ENCODE results near the gene ZER1. TPM values are rescaled to one million over a fixed set of nuclear protein-coding genes. Genes with fewer than 3 reads are reported as not detected.

Gene ZER1
- total RNA-seq, 3 donors from 2014 or later: 31.2 to 42.9 (median 34.1) TPM

DNA sequence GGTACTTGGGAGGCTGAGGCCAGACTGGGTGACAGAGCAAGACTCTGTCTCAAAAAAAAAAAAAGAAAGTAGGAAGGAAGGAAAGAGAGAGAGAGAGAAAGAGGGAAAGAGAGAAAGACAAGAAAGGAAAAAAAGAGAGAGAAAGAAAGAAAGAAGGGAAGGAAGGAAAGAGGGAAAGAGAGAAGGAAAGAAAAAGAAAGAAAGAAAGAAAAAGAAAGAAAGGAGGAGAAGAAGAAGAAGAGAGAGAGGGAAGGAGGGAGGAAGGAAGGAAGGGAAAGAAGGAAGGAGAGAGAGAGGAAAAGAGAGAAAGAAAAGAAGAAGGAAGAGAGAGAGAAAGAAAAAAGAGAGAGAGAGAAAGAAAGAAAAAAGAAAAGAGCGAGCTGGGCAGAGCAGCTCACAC, 3.1 kb upstream of the ZER1 start:
- DNase-seq (ENCODE audit: low spot score in 2 of 2): no peak
- no peak overlapping the region for H3K4me3 ChIP-seq
- no peak for TF ChIP-seq POLR2AphosphoS5 (IDR thresholded peaks at IDR 0.05)
- TF ChIP-seq, protein P1, sequence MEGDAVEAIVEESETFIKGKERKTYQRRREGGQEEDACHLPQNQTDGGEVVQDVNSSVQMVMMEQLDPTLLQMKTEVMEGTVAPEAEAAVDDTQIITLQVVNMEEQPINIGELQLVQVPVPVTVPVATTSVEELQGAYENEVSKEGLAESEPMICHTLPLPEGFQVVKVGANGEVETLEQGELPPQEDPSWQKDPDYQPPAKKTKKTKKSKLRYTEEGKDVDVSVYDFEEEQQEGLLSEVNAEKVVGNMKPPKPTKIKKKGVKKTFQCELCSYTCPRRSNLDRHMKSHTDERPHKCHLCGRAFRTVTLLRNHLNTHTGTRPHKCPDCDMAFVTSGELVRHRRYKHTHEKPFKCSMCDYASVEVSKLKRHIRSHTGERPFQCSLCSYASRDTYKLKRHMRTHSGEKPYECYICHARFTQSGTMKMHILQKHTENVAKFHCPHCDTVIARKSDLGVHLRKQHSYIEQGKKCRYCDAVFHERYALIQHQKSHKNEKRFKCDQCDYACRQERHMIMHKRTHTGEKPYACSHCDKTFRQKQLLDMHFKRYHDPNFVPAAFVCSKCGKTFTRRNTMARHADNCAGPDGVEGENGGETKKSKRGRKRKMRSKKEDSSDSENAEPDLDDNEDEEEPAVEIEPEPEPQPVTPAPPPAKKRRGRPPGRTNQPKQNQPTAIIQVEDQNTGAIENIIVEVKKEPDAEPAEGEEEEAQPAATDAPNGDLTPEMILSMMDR (IDR thresholded peaks at IDR 0.05): no peak
- TF ChIP-seq POLR2A (IDR thresholded peaks at IDR 0.05): no peak
- no peaks in the 10 kb centered on the region for H3K27me3 ChIP-seq
- no peak overlapping the region for H3K27ac ChIP-seq
- H3K36me3 ChIP-seq: no peaks in the 10 kb centered on the region
- no peaks in the 10 kb centered on the region for H3K9me3 ChIP-seq
- peaks cover 4 to 6% of the 10 kb centered on the region in 2 donors for H3K4me1 ChIP-seq
- intact Hi-C loops (cut with DNase I; ENCODE audit: low total_unique reads): no loop called here

DNA sequence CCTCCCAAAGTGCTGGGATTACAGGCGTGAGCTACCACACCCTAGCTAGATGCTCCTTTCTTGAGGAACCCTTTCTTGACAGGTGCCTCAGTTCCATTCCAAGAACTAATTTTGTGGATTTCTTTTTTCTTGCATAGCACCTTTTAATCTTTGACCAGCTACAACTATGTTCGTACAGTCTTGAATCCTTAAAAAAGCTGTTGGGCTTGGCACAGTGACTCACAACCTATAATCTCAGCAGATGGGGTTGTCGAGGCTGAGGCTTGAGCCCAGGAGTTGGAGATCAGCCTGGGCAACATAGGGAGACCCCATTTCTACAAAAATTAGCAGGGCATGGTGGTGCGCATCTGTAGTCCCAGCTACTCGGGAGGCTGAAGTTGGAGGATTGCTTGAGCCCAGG, 1.3 kb upstream of the ZER1 start:
- no peak for DNase-seq (ENCODE audit: low spot score in 2 of 2)
- Histone ChIP-seq H3K9me3 (no peaks in the 10 kb centered on the region), H3K27me3 (no peaks in the 10 kb centered on the region), H3K36me3 (no peaks in the 10 kb centered on the region), H3K4me1 (peaks cover 4 to 6% of the 10 kb centered on the region in 2 donors), H3K27ac (no peak overlapping the region), H3K4me3 (no peak overlapping the region)
- intact Hi-C loops (cut with DNase I; ENCODE audit: low total_unique reads): no loop called here
- TF ChIP-seq POLR2AphosphoS5 (IDR thresholded peaks at IDR 0.05) (no peak), POLR2A (IDR thresholded peaks at IDR 0.05) (no peak)
- TF ChIP-seq, protein P1 (IDR thresholded peaks at IDR 0.05): no peak

DNA sequence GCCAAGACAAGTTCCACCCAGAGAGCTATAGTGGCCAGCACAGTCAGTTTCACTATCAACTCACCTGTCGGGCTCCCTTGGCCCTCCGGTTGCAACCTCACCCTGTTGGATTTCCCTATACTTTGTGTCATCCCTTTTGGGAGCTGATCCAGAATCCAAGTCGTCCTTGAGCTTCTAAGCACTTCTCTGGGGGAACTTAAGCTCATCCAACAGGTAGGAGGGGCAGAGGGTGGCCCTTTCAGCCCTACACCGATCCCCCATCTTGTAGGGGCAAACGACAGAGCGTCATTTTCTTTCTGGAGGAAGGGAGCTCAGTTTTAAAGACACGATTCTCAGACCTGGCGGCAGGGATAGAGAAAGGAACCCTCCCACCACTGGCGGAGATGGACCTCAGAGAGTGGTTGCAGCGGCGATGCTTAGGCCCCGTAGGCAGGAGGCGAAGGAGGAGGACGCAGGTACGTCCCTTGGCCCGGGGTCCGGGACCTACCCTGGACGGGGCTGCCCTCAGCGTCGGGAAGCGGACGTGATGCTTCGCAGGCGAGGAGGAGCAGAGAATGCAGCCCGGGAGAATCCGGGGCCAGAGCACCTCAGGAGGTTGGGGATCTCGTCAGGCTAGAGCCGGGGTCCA, 519 bp downstream of the ZER1 start:
- intact Hi-C loops (cut with DNase I; ENCODE audit: low total_unique reads): no loop called here
- H3K4me3 ChIP-seq: peak overlapping the region; percentile 77 to 98 (median 89)
- H3K27ac ChIP-seq: peak overlapping the region; percentile 98
- H3K27me3 ChIP-seq: no peaks in the 10 kb centered on the region
- H3K36me3 ChIP-seq: no peaks in the 10 kb centered on the region
- peaks cover 4 to 6% of the 10 kb centered on the region in 2 donors for H3K4me1 ChIP-seq
- DNase-seq (ENCODE audit: low spot score in 2 of 2): peak; percentile 38 to 57
- H3K9me3 ChIP-seq: no peaks in the 10 kb centered on the region
- no peak for TF ChIP-seq POLR2A (IDR thresholded peaks at IDR 0.05)
- TF ChIP-seq POLR2AphosphoS5 (IDR thresholded peaks at IDR 0.05): no peak
- TF ChIP-seq, protein P1 (IDR thresholded peaks at IDR 0.05): no peak

DNA sequence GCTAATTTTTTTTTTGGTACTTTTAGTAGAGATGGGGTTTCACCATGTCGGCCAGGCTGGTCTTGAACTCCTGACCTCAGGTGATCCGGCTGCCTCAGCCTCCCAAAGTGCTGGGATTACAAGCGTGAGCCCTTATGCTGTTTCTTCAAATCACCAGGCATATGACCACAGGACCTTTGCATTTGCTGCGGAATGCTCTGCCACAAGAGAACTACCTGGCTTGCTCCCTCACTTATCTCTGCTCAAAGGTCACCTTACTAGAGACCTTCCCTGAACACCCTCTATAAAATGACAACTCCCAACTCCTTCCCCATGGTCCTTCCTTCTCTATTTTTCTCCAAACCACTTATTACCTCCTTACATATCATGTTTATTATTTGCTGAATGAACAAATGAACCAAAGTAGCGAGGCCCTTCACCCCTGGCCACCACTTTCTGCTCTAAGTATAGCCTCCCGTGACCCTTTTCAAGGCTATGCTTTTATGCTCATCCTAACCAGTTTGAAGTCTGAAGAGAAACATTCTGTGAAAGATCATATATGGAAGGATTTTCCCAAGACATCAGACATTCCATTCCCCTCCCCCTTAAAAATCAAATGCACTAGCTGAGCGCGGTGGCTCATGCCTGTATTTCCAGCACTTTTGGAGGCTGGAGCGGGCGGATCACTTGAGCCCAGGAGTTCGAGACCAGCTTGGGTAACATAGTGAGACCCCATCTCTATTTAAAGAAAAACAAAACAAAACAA, 1.3 kb downstream of the ZER1 start:
- peak overlapping the region; percentile 98 for H3K27ac ChIP-seq
- no peak for TF ChIP-seq POLR2AphosphoS5 (IDR thresholded peaks at IDR 0.05)
- TF ChIP-seq POLR2A (IDR thresholded peaks at IDR 0.05): no peak
- TF ChIP-seq, protein P1 (IDR thresholded peaks at IDR 0.05): no peak
- no peaks in the 10 kb centered on the region for H3K36me3 ChIP-seq
- intact Hi-C loops (cut with DNase I; ENCODE audit: low total_unique reads): no loop called here
- no peaks in the 10 kb centered on the region for H3K27me3 ChIP-seq
- no peaks in the 10 kb centered on the region for H3K9me3 ChIP-seq
- peaks cover 4 to 6% of the 10 kb centered on the region in 2 donors for H3K4me1 ChIP-seq
- DNase-seq (ENCODE audit: low spot score in 2 of 2): no peak
- H3K4me3 ChIP-seq: peak overlapping the region; percentile 77 to 98 (median 89)

DNA sequence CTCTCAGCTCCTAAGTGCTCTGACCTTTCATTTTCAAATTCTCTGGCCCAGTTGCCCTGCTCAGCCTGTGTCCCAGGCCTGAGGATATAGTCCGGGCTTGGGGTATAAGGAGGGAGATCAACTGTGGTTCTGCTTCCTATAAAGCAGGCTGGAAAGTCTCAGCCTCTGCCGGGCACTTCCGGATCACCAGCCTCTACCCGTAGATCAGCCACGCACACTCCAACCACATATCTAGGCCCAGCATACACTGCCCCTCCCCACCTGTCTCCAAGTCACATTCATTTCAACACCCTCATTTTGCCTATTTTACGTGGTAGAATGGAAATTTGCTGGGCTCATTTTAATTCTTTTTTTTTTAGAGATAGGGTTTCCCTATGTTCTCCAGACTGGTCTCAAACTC, 3.1 kb downstream of the ZER1 start:
- Histone ChIP-seq H3K27ac (no peak overlapping the region), H3K36me3 (no peaks in the 10 kb centered on the region), H3K4me1 (peaks cover 4 to 6% of the 10 kb centered on the region in 2 donors), H3K27me3 (no peaks in the 10 kb centered on the region), H3K9me3 (no peaks in the 10 kb centered on the region), H3K4me3 (no peak overlapping the region)
- no peak for DNase-seq (ENCODE audit: low spot score in 2 of 2)
- intact Hi-C loops (cut with DNase I; ENCODE audit: low total_unique reads): no loop called here
- TF ChIP-seq POLR2A (IDR thresholded peaks at IDR 0.05) (no peak), POLR2AphosphoS5 (IDR thresholded peaks at IDR 0.05) (no peak)
- TF ChIP-seq, protein P1 (IDR thresholded peaks at IDR 0.05): no peak

All from breast epithelium (tissue), 4 donors.